Measurements from ENCODE around the gene SYNPO2L.

Gene SYNPO2L

DNA sequence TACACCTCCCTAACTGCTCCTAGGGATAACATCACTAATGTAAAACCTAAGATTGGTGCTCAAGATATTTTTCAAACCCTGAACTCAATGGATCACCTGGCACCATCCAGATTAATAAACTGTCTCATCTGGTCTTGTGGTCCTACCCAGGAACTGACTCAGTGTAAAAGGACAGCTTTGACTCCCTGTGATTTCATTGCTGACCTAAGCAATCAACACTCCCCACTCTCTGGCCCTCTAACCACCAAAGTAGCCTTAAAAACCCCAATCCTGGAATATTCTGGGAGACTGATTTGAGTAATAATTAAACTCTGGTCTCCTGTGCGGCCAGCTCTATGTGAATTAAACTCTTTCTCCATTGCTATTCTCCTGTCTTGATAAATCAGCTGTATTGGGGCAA lies 58.5 kb downstream of the SYNPO2L start (continued):
- TF ChIP-seq PPARA (CRISPR knock-in tag; IDR thresholded peaks at IDR 0.05; ENCODE audit: borderline replicate concordance) = no peak
- TF ChIP-seq ZC3H10 (CRISPR knock-in tag; IDR thresholded peaks at IDR 0.05) = no peak
- TF ChIP-seq RARB (CRISPR knock-in tag; IDR thresholded peaks at IDR 0.05) = no peak

Data from SK-N-SH treated with all-trans-retinoic acid at 6 μM for 48 hours (cell line).